B cell (primary cell): ENCODE results near the gene SP3. TPM values are rescaled to one million over a fixed set of nuclear protein-coding genes. Genes with fewer than 3 reads are reported as not detected.

Experiments used
- ATAC-seq: fragments of 200-7000 bp; cut with Tn5 transposase; one replicate; pipeline ENCODE4 v1.10.0; 2021; ENCODE audit warnings: low read depth, mild to moderate bottlenecking, moderate number of reproducible peaks, moderate library complexity
- CTCF ChIA-PET: fragments of 350-600 bp; sonication (Branson Sonifier 250); formaldehyde crosslinking; loops from one replicate; lab custom pipeline; 2021; ENCODE audit warnings: antibody characterized with exemption, inconsistent platforms; lab: Charles Lee
- POLR2A ChIA-PET: fragments of 350-600 bp; sonication (Branson Sonifier 250); formaldehyde crosslinking; loops from one replicate; lab custom pipeline; 2021; ENCODE audit warnings: antibody characterized with exemption; lab: Charles Lee
- DNase-seq: peaks from one replicate; pipeline ENCODE4 v3.0.0; 2013
- H2AFZ ChIP-seq: 2 replicates; pipeline ENCODE4 v1.6.1; 2012; ENCODE audit warnings: mild to moderate bottlenecking, low read depth, low read length; ENCODE audit not compliant: insufficient read depth, poor library complexity, severe bottlenecking
- H3K27ac ChIP-seq, 2 donors: 1 replicate in 1 of 2; 2 replicates in 1 of 2; pipeline ENCODE4 v1.5.1; 2012 to 2013; ENCODE audit warnings: low read length in 2 of 2, mild to moderate bottlenecking in 2 of 2, moderate library complexity in 1 of 2
- H3K27me3 ChIP-seq, 4 experiments: fragments of 200-600 bp in 1 of 4; sonication (generic) in 1 of 4; replicated peaks in 1 of 4; 1 replicate in 2 of 4; 2 replicates in 2 of 4; pipeline versions ENCODE4 v1.6.1 to v1.7.0; 2013 to 2016; ENCODE audit warnings: low read length in 3 of 4, mild to moderate bottlenecking in 2 of 4, mixed read lengths in 1 of 4, moderate library complexity in 1 of 4; ENCODE audit not compliant: insufficient read depth in 4 of 4, control insufficient read depth in 3 of 4; ENCODE audit errors: control extremely low read depth in 1 of 4
- H3K36me3 ChIP-seq, 2 experiments: replicated peaks in 1 of 2; 1 replicate in 1 of 2; 2 replicates in 1 of 2; pipeline versions ENCODE4 v1.6.1 to v1.7.1; 2013; ENCODE audit warnings: low read length in 1 of 2; ENCODE audit not compliant: insufficient read depth in 2 of 2, control insufficient read depth in 1 of 2; ENCODE audit errors: control extremely low read depth in 1 of 2, extremely low read depth in 1 of 2
- H3K4me1 ChIP-seq, 2 donors: fragments of 200-600 bp in 1 of 2; sonication (generic) in 1 of 2; 1 replicate in 1 of 2; 2 replicates in 1 of 2; pipeline versions ENCODE4 v1.5.1 to v1.6.1; 2013 to 2017; ENCODE audit warnings: low read length in 2 of 2; ENCODE audit not compliant: control insufficient read depth in 2 of 2, insufficient read depth in 2 of 2
- H3K4me2 ChIP-seq: replicated peaks from 2 replicates; pipeline ENCODE3; 2012; ENCODE audit warnings: mild to moderate bottlenecking, low read depth, low read length; ENCODE audit not compliant: poor library complexity, severe bottlenecking
- H3K4me3 ChIP-seq, 5 experiments: fragments of 200-600 bp in 1 of 5; sonication (generic) in 1 of 5; 1 replicate in 3 of 5; 2 replicates in 2 of 5; pipeline versions ENCODE4 v1.5.1 to v1.7.0; 2011 to 2016; ENCODE audit warnings: low read length in 4 of 5, mild to moderate bottlenecking in 4 of 5, low read depth in 2 of 5, control low read depth in 1 of 5, moderate library complexity in 1 of 5; ENCODE audit not compliant: insufficient read depth in 1 of 5; ENCODE audit errors: control extremely low read depth in 1 of 5, extremely low read depth in 1 of 5
- H3K79me2 ChIP-seq: fragments of 200-600 bp; sonication (generic); one replicate; pipeline ENCODE4 v1.6.0; 2016; ENCODE audit warnings: low read length; ENCODE audit not compliant: control insufficient read depth, insufficient read depth
- H3K9ac ChIP-seq: fragments of 200-600 bp; sonication (generic); 2 replicates; pipeline ENCODE4 v1.6.1; 2017; ENCODE audit warnings: mild to moderate bottlenecking, low read length, moderate library complexity
- H3K9me3 ChIP-seq, 3 donors: one replicate each; pipeline versions ENCODE4 v1.6.1 to v1.7.1; 2013; ENCODE audit warnings: low read length in 2 of 3; ENCODE audit not compliant: control insufficient read depth in 2 of 3, insufficient read depth in 1 of 3; ENCODE audit errors: control extremely low read depth in 1 of 3
- H4K20me1 ChIP-seq: 2 replicates; pipeline ENCODE4 v1.6.0; 2012; ENCODE audit warnings: mild to moderate bottlenecking, low read length; ENCODE audit not compliant: insufficient read depth, control insufficient read depth, poor library complexity, severe bottlenecking
- H3K27ac Mint-ChIP-seq: one replicate; pipeline ENCODE4 v1.8.0; 2021; ENCODE audit warnings: mixed read lengths
- H3K27me3 Mint-ChIP-seq: one replicate; pipeline ENCODE4 v1.8.0; 2021; ENCODE audit warnings: mixed read lengths
- H3K4me1 Mint-ChIP-seq: one replicate; pipeline ENCODE4 v1.8.0; 2021; ENCODE audit warnings: mixed read lengths
- H3K4me3 Mint-ChIP-seq: one replicate; pipeline ENCODE4 v1.8.0; 2021; ENCODE audit warnings: mixed read lengths
- H3K9me3 Mint-ChIP-seq: one replicate; pipeline ENCODE4 v1.8.0; 2022; ENCODE audit warnings: mixed read lengths; ENCODE audit not compliant: insufficient read depth
- EZH2 ChIP-seq: IDR thresholded peaks from 2 replicates; pipeline ENCODE4 v1.6.1; 2012; ENCODE audit warnings: borderline replicate concordance, low read depth, mild to moderate bottlenecking, moderate library complexity, low read length; ENCODE audit not compliant: insufficient read depth, poor library complexity, severe bottlenecking
- WGBS: methylation state at CpG from one replicate; pipeline ENCODE4 v1.1.5; 2013; ENCODE audit warnings: missing lambda C conversion rate; ENCODE audit not compliant: insufficient coverage; 5-methylcytosine and 5-hydroxymethylcytosine counted together
- intact Hi-C: fragments of 100-400 bp; cut with micrococcal nuclease; formaldehyde crosslinking; loops from one replicate; pipeline ENCODE4 v1.10.0; 2022
- polyA plus RNA-seq: library from polyadenylated mRNA; depleted of rRNA; stranded (reverse); fragments of >200 nt; gene quantifications from 2 replicates; pipeline ENCODE4 v1.2.3, GENCODE V29; 2012
- total RNA-seq, 2 donors: library from RNA; stranded (reverse); fragments of 120-200 nt in 1 of 2; gene quantifications; 1 replicate in 1 of 2; 2 replicates in 1 of 2; pipeline versions ENCODE4 v1.2.3 to v1.2.4, GENCODE V29; 2013 to 2022
- TF ChIP-seq, protein P1 (sequence below): fragments of 200-600 bp; IDR thresholded peaks from one replicate; pipeline ENCODE4 v1.8.0; 2022; ENCODE audit warnings: antibody characterized with exemption, mild to moderate bottlenecking

Gene SP3
- total and polyA plus RNA-seq, 2 donors (not counting 1 experiment from before 2014, with no cell fraction given), result 31.9 to 152 TPM

DNA sequence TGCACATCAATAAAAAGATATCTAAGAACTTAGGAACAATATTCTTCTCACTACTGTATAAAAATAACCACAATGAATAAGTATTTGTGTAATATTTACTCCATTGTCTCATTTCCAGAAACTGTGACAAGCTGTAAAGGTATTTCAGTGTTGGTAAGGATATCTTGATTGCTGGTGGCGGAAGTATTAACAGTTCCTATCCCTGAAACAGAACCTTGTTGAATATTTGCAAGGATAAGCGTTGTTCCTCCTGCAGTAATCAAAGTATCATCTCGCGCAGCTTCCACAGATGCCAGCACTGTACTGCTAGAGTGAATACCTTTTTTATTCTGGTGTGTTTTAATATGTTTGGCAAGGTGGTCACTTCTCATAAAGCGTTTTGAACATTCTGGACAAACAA is 55.3 kb downstream of the SP3 start:
- no peak overlapping the region for H3K27ac ChIP-seq
- TF ChIP-seq, protein P1, sequence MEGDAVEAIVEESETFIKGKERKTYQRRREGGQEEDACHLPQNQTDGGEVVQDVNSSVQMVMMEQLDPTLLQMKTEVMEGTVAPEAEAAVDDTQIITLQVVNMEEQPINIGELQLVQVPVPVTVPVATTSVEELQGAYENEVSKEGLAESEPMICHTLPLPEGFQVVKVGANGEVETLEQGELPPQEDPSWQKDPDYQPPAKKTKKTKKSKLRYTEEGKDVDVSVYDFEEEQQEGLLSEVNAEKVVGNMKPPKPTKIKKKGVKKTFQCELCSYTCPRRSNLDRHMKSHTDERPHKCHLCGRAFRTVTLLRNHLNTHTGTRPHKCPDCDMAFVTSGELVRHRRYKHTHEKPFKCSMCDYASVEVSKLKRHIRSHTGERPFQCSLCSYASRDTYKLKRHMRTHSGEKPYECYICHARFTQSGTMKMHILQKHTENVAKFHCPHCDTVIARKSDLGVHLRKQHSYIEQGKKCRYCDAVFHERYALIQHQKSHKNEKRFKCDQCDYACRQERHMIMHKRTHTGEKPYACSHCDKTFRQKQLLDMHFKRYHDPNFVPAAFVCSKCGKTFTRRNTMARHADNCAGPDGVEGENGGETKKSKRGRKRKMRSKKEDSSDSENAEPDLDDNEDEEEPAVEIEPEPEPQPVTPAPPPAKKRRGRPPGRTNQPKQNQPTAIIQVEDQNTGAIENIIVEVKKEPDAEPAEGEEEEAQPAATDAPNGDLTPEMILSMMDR, result no peak
- H3K9ac ChIP-seq, result no peak overlapping the region
- ChIA-PET CTCF (interaction anchor here (1.2 kb wide), 1 partner anchor 26 kb away, joined by 4 read pairs; no protein-coding TSS in a partner anchor), POLR2A (no interaction called here)
- peaks cover 33 to 54% of the 10 kb centered on the region in 2 experiments for H3K36me3 ChIP-seq
- no peak overlapping the region for H3K4me3 ChIP-seq
- Mint-ChIP-seq H3K4me1 (no peaks in the 10 kb centered on the region), H3K27me3 (no peaks in the 10 kb centered on the region), H3K4me3 (no peak overlapping the region), H3K9me3 (no peaks in the 10 kb centered on the region), H3K27ac (no peak overlapping the region)
- H2AFZ ChIP-seq, result no peak overlapping the region
- H3K4me1 ChIP-seq, result no peaks in the 10 kb centered on the region
- peaks cover 7% of the 10 kb centered on the region for H4K20me1 ChIP-seq
- WGBS, result 100% methylated on average over 1 of the region's 5 CpGs
- no peak overlapping the region for H3K4me2 ChIP-seq
- ATAC-seq (no peak), DNase-seq (no peak)
- H3K9me3 ChIP-seq, result no peaks in the 10 kb centered on the region
- no peaks in the 10 kb centered on the region for H3K27me3 ChIP-seq
- peaks cover 5% of the 10 kb centered on the region for H3K79me2 ChIP-seq
- intact Hi-C loops, result no loop called here

- DNase-seq (no peak), ATAC-seq (no peak)
- H3K27ac Mint-ChIP-seq, result no peak overlapping the region
- Histone ChIP-seq H3K4me1 (no peaks in the 10 kb centered on the region), H3K9me3 (no peaks in the 10 kb centered on the region), H3K36me3 (peaks cover 20 to 35% of the 10 kb centered on the region in 2 experiments), H2AFZ (no peak overlapping the region), H3K27me3 (no peaks in the 10 kb centered on the region), H3K79me2 (no peaks in the 10 kb centered on the region), H3K9ac (no peak overlapping the region), H4K20me1 (no peaks in the 10 kb centered on the region), H3K4me3 (no peak overlapping the region), H3K4me2 (no peak overlapping the region), H3K27ac (no peak overlapping the region)
- CTCF ChIA-PET, result no interaction called here
- no peak overlapping the region for H3K4me3 Mint-ChIP-seq
- no peaks in the 10 kb centered on the region for H3K27me3 Mint-ChIP-seq
- no CpG with 5 or more reads among the region's 1 CpG for WGBS
- H3K4me1 Mint-ChIP-seq, result no peaks in the 10 kb centered on the region
- intact Hi-C loops, result no loop called here
- no peak for TF ChIP-seq EZH2
- TF ChIP-seq, protein P1, result no peak
- POLR2A ChIA-PET, result no interaction called here
- no peaks in the 10 kb centered on the region for H3K9me3 Mint-ChIP-seq
These were observed 58.5 kb downstream of the SP3 start for GRCh38 chr2:173906626-173907025.
